NCI-H2196 treated with DMSO at 0.1 percent for 48 hours (cell line): ENCODE results near the gene TGFBI.

Experiments used
- DNase-seq: peaks from one replicate; lab custom pipeline; 2025; ENCODE audit not compliant: unreplicated experiment; lab: John Stamatoyannopoulos, UW

TGFBI gene

GRCh38 chr5:136062366-136063274 lies 33.8 kb downstream of the TGFBI start:
- DNase-seq: peak; percentile 43

DNA sequence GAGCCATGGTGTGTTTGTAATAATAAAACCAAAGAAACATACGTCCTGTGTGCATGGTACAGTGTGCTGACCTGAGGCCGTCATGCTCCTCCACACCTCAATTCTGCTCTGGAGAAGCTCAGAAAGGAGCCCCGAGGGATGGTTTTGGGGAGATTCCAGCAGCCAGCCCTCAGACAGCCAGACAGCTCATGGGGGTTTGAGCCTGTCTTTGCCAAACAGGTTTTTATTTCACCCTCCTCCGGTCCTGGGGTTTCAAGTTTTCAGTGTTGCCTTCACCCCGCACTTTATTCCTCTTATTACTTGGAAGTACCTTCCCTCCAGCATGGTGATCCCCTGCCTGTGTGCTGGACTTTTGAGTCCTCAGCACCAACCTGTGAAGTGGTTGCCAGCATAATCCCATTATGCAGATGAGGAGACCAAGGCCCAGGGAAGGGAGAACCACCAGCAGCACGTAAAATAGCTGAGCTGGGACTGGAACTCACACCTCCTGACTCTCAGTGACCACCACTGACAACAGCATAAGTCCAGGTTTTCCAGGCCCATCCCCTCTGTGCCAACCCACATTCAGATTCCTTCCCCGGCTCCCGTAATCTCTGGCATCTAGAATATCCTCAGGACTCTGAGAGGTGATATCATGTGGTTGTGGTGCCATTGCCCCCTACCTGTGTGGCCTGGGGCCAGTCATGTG lies 35.1 kb downstream of the TGFBI start:
- no peak for DNase-seq

- no peak for DNase-seq
Measured at GRCh38 chr5:136064510-136064909, 35.7 kb downstream of the TGFBI start.

GRCh38 chr5:136065588-136065987 lies 36.8 kb downstream of the TGFBI start:
- DNase-seq: no peak

GRCh38 chr5:136066661-136067271 lies 38.0 kb downstream of the TGFBI start:
- peak; percentile 36 for DNase-seq

DNA sequence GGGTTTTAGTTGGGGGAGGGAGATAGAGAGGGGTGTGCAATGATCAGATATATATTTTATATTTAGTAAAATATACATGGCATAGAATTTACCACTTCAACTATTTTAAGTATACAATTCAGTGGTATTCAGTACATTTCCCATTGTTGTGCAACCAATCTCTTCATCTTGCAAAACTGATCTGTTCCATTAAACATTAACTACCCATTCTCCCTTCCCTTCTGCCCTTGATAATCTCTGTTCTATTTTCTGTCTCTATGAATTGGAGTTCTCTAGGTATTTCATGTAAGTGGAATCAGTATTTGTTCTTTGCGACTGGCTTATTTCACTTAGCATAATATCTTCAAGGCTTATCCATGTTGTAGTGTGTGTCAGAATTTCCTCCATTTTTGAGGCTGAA lies 38.6 kb downstream of the TGFBI start:
- no peak for DNase-seq

- no peak for DNase-seq
Measured at GRCh38 chr5:136070486-136071285, 41.9 kb downstream of the TGFBI start.

DNA sequence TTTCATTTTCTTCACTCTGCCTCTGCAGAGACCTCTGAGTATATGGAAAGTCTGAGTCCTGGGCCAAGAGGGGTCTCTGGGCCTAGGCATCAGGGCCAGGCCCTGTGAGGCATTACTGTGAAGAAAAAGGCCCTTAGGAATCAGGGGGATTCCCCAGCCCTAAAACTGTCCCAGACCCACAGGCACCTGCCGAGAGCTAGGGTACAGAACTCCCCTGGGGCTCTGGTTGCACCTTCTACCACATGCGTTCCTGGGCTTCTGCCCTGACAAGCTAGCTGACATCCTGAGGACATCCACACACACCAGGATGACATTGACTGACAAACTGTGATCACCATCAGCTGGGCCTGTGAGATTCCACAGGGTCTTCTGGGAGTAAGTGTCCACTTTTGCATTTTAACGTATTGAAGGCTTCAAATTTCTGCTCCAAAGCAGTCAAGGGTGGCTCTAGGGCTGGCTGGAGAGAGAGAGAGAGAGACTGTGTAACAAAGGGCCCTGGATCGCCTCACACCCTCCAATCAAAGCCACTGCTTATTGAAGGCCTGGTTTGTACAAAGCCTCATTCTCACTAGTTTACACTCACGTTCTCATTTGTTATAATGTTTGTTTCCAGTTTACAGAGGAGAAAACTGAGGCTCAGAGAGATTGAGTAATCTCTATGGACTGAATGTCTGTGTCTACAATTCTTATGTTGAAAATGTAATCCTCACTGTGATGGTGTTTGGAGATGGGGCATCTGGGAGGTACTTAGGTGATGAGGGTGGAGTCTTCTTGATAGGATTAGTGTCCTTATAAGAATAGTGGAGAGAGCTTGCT lies 45.1 kb downstream of the TGFBI start:
- no peak for DNase-seq

- no peak for DNase-seq
Measured at GRCh38 chr5:136075466-136075891, 46.7 kb downstream of the TGFBI start.

DNA sequence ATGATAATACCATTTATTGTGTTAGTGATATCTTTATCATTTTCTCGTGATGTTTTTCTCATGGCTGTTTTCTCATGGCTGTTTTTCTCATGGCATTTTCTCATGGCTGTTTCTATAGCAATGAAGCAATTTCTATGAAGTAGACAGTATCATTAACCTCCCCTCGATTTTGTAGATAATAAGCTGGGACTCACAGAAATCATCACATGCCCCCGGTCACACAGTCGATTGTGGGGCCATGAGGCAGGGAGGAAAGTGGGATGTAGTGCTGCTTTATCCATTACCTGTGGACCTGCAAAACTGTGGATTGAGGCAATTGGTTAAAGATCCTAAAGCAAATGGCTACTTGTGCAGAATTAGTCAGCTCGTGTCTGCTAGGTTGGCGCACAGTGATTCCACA lies 47.3 kb downstream of the TGFBI start:
- DNase-seq: no peak

DNA sequence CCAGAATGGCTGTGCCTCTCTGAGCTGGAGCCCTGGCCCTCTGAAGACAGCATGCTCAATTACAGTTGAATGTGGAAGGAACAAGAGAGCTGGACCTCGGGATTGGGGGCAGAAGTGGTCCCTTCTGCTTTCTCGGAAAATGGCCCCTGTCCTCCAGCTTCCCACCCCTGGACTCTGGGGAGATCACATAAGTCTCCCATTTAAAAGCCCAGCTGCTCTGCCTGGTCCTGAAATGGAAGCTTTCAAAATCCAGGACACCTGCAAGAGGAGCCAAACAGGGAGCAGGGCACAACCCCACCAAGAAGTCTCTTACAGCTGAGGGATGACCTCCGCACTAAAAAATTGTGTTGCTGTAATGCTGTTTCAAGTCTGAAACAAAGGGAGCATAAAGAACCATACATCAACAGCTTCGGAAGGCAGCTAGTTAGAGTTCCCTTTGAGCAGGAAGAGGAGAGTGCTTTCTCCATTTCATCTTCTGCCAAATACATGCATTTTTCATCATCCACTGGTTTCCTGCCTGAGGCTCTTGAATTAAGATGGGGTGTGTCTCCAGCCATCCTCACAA lies 48.2 kb downstream of the TGFBI start:
- no peak for DNase-seq

- no peak for DNase-seq
Measured at GRCh38 chr5:136079195-136079985, 50.6 kb downstream of the TGFBI start.

DNA sequence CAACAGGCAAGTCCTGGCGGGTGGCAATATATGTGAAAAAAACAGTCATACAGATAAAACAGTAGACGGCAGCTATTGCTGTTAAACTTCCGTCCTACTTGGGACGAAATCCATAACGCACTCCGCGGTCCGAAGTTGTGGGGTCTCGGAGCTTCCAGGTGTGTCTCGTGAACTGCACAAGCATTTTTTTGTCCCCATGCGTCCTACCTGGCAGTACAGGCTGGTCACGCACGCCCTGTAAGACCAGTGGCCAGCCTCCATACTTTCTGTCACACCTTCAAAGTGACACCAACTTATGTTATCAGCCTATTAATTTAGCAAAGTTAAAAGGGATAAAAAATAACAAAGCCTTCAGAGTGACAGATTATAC lies 51.3 kb downstream of the TGFBI start:
- DNase-seq: no peak

GRCh38 chr5:136080483-136081216 lies 51.9 kb downstream of the TGFBI start:
- DNase-seq: no peak

DNA sequence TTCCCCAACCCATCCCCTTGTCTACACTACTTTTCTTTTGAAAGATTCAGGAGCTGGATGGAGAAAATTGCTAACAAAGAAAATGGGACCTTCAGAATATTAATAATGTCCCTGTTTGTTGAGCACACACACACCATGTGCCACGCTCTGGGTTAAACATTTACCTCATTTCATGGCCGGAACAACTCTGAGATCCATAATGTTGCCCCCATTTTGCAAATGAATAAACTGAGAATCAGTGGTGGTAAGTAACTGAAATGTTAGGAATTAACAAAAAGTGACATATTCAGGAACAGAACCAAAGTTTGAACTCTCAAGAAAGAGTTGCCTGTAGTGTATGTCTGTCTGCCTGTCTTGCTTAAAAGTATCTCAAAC lies 52.4 kb downstream of the TGFBI start:
- no peak for DNase-seq

DNA sequence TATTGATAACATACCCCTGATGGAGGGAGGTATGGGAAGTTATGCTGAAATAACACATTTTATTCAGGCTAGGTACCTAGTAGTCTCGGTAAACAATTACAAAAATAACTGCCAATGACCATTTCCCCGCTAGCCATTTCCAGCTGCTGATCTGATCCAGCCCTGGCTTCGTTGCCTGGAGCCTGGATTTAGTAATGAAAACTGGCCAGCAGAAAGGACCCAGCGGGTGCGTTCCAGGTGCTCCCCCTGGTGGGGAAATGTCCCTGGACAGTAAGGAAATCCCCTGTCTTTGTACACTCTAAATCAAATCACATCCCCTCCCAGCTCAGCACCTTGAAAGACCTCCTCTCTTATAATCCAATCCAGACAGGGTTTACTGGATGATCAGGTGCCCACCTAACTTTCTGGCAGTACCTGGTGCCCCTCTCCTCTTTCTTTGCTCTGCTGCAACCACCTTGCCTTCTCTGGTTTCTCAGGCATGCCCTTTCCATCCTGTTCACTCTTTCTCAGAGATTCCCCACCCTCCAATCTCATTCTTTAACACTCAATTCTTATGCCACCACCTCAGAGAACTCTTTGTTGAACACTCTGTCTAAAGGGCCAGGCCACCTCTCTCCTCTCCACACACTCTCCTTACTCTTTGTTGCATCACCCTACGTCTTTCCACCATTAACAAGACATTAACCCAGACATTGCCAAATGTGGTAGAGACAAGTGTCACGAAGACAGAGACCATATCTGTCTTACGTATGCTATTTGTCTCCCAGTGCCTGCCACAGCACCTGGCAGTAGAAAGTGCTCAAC lies 53.8 kb downstream of the TGFBI start:
- no peak for DNase-seq

DNA sequence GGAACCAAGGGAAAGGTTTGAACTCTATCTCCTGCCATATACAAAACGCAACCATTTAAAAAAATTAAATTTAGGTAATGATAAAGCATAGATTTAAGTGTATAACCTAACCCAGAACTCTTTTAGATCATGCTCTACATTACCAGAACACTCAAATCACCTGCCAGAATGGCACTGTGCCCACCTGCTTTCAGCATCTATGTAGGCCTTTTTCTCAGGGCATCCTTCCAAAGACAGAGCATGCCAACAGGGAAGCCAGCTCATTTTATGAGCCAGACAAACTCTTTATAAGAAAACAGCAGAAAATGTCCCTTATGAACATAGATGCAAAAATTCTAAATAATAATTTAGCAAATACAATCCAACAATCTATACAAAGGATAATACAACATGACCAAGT lies 55.9 kb downstream of the TGFBI start:
- DNase-seq: no peak
